HL-60 (cell line): ENCODE data around the gene TASOR2.

Experiments used
- DNase-seq, 2 experiments: peaks; one replicate each; pipeline ENCODE4 v3.0.0-alpha.2; 2010 to 2020; ENCODE audit warnings: low read depth in 1 of 2, low spot score in 1 of 2
- H3K27ac ChIP-seq: fragments of 250-450 bp; sonication (Bioruptor Pico); replicated peaks from 2 replicates; pipeline ENCODE4 v1.5.1; 2020; ENCODE audit warnings: mild to moderate bottlenecking, moderate library complexity
- H3K27me3 ChIP-seq: fragments of 250-450 bp; sonication (Bioruptor Pico); 2 replicates; pipeline ENCODE4 v1.5.1; 2021; ENCODE audit warnings: mild to moderate bottlenecking, moderate library complexity; ENCODE audit not compliant: insufficient read depth, poor library complexity, severe bottlenecking
- H3K4me3 ChIP-seq: replicated peaks from 2 replicates; pipeline ENCODE4 v1.5.1; 2011; ENCODE audit warnings: mild to moderate bottlenecking, control low read depth, low read length; ENCODE audit not compliant: insufficient read depth
- GABPA ChIP-seq: IDR thresholded peaks from 2 replicates; pipeline ENCODE4 v1.6.1; 2012; ENCODE audit warnings: low read depth
- POLR2AphosphoS5 ChIP-seq: IDR thresholded peaks from 2 replicates; pipeline ENCODE4 v1.6.1; 2012; ENCODE audit warnings: low read depth
- SPI1 ChIP-seq: IDR thresholded peaks from 2 replicates; pipeline ENCODE4 v1.6.1; 2012; ENCODE audit warnings: low read depth, mild to moderate bottlenecking, borderline replicate concordance
- TF ChIP-seq, protein P1 (sequence below): IDR thresholded peaks from one replicate; pipeline ENCODE4 v1.5.1; 2011; ENCODE audit warnings: low read length, control low read depth, inconsistent platforms; ENCODE audit not compliant: insufficient read depth
- TF ChIP-seq, protein P2 (sequence below): IDR thresholded peaks from 2 replicates; pipeline ENCODE4 v1.6.1; 2012; ENCODE audit warnings: low read depth; ENCODE audit not compliant: insufficient replicate concordance

The TASOR2 gene

DNA sequence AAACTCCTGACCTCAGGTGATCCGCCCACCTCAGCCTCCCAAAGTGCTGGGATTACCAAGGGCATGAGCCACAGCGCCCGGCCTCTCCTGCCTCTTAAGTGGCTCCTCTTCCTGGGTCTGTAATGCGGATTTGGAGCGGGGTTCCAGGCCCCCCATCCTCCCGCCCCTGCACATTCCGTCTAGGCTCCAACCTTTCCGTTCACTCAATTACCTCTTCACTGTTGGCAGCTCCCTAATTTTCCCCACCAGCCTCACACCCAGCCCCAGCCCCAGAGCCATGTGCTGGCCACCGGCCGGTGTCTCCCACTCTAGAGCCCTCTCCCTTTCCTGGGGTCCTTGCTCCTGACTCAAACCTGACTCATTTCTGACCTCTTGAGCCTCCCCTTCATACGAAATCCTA, 34.9 kb upstream of the TASOR2 start:
- DNase-seq = no peak
- Histone ChIP-seq H3K4me3 (no peak overlapping the region), H3K27ac (no peak overlapping the region), H3K27me3 (no peaks in the 10 kb centered on the region)
- no peak for TF ChIP-seq POLR2AphosphoS5
- no peak for TF ChIP-seq GABPA

DNA sequence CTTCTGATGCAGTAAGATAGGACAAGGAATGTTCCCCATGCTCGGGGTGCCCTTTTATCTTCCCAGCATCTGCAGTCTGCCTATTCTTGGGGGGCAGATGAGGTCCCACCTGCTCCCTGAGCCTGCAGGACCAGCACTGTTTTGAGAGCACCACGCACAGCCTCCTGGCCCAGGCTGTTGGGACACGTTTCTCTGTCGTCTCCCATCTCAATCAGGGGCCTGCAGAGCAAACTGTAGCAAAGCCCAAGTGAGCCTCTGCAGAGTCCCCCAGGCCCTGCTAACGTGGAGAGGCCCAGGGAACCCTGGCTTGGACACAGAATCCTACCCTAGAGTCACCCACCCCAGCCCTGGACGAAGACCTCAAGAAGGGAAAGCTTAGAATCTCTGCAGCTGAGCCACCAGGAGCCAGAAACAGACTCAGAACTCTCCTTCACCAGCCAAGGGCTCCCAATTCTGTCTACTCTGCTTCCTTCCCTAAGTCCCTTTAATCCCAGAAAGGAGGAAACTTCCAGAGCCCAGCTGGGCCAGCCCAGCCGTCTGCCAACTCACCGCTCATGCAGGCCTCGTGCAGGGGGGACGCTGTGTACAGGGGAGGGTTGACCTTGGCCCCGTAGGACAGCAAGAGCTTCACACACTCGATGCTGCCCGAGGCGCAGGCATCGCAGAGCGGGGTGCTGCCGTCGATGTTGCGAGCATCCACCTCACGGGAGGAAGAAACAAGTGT, 33.8 kb upstream of the TASOR2 start:
- no peak overlapping the region for H3K27ac ChIP-seq
- no peaks in the 10 kb centered on the region for H3K27me3 ChIP-seq
- no peak overlapping the region for H3K4me3 ChIP-seq
- DNase-seq = no peak
- no peak for TF ChIP-seq POLR2AphosphoS5
- TF ChIP-seq GABPA = no peak
- TF ChIP-seq, protein P1, sequence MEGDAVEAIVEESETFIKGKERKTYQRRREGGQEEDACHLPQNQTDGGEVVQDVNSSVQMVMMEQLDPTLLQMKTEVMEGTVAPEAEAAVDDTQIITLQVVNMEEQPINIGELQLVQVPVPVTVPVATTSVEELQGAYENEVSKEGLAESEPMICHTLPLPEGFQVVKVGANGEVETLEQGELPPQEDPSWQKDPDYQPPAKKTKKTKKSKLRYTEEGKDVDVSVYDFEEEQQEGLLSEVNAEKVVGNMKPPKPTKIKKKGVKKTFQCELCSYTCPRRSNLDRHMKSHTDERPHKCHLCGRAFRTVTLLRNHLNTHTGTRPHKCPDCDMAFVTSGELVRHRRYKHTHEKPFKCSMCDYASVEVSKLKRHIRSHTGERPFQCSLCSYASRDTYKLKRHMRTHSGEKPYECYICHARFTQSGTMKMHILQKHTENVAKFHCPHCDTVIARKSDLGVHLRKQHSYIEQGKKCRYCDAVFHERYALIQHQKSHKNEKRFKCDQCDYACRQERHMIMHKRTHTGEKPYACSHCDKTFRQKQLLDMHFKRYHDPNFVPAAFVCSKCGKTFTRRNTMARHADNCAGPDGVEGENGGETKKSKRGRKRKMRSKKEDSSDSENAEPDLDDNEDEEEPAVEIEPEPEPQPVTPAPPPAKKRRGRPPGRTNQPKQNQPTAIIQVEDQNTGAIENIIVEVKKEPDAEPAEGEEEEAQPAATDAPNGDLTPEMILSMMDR = no peak
- TF ChIP-seq, protein P2, sequence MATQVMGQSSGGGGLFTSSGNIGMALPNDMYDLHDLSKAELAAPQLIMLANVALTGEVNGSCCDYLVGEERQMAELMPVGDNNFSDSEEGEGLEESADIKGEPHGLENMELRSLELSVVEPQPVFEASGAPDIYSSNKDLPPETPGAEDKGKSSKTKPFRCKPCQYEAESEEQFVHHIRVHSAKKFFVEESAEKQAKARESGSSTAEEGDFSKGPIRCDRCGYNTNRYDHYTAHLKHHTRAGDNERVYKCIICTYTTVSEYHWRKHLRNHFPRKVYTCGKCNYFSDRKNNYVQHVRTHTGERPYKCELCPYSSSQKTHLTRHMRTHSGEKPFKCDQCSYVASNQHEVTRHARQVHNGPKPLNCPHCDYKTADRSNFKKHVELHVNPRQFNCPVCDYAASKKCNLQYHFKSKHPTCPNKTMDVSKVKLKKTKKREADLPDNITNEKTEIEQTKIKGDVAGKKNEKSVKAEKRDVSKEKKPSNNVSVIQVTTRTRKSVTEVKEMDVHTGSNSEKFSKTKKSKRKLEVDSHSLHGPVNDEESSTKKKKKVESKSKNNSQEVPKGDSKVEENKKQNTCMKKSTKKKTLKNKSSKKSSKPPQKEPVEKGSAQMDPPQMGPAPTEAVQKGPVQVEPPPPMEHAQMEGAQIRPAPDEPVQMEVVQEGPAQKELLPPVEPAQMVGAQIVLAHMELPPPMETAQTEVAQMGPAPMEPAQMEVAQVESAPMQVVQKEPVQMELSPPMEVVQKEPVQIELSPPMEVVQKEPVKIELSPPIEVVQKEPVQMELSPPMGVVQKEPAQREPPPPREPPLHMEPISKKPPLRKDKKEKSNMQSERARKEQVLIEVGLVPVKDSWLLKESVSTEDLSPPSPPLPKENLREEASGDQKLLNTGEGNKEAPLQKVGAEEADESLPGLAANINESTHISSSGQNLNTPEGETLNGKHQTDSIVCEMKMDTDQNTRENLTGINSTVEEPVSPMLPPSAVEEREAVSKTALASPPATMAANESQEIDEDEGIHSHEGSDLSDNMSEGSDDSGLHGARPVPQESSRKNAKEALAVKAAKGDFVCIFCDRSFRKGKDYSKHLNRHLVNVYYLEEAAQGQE = no peak

DNA sequence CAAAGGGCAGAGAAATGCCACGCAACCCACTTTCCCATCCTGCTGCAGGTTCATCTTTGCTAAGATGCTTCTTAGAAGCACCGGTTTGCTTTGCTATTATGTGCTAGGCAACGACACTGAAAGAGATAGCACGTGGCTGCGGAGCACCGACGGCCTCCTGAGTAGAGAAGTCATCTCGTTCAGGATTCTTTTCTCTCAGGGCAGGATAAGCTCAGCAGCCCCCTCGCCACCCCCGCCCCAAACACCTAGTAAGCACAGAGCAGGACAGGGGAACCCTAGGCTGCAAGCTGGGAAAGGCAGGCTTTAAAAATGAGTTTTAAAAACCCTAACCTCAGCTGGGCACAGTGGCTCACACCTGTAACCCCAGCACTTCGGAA, 33.3 kb upstream of the TASOR2 start:
- TF ChIP-seq GABPA (no peak), SPI1 (no peak), POLR2AphosphoS5 (no peak)
- TF ChIP-seq, protein P1 = no peak
- TF ChIP-seq, protein P2 = no peak
- Histone ChIP-seq H3K27me3 (no peaks in the 10 kb centered on the region), H3K27ac (no peak overlapping the region), H3K4me3 (no peak overlapping the region)
- no peak for DNase-seq

DNA sequence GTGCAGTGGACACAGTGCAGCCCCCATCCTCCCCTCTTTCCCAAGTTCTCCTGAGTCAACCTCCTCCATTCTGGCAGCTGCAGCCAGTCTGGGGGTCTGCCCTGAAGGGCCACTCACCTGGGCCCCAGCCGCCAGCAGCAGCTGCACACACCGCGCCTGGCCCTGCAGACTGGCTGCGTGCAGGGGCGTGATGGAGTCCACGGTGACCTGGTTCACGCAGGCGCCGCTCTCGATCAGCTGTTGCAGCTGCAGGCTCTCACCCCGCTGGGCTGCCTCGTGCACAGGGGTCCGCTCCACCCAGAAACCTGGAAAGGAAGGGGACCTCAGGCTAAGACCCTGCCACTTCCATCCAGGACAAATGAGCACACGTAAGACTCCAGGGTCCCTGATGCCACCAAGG, 31.9 kb upstream of the TASOR2 start:
- no peak overlapping the region for H3K27ac ChIP-seq
- TF ChIP-seq SPI1 (no peak), GABPA (no peak), POLR2AphosphoS5 (no peak)
- TF ChIP-seq, protein P1 = no peak
- TF ChIP-seq, protein P2 = no peak
- no peak for DNase-seq

More for the DNA sequence above, 31.9 kb upstream of the TASOR2 start:
- H3K27me3 ChIP-seq = no peaks in the 10 kb centered on the region
- H3K4me3 ChIP-seq = no peak overlapping the region
